WERI-Rb-1 (cell line): ENCODE data around the gene PDE4B.

Experiments used
- DNase-seq: peaks from one replicate; pipeline ENCODE4 v3.0.0-alpha.2; 2020
- H3K27ac ChIP-seq: fragments of 250-450 bp; sonication (Bioruptor Pico); 2 replicates; pipeline ENCODE4 v1.5.1; 2020; ENCODE audit warnings: mild to moderate bottlenecking, moderate library complexity
- H3K27me3 ChIP-seq: fragments of 250-450 bp; sonication (Bioruptor Pico); 2 replicates; pipeline ENCODE4 v1.5.1; 2021; ENCODE audit warnings: mild to moderate bottlenecking, low read depth, moderate library complexity; ENCODE audit not compliant: insufficient read depth, severe bottlenecking
- H3K36me3 ChIP-seq: fragments of 250-450 bp; sonication (Bioruptor Pico); 2 replicates; pipeline ENCODE4 v1.5.1; 2020; ENCODE audit warnings: mild to moderate bottlenecking, moderate library complexity
- H3K4me3 ChIP-seq: 2 replicates; pipeline ENCODE4 v1.5.1; 2011; ENCODE audit warnings: low read depth, mild to moderate bottlenecking, control low read depth, low read length
- H3K9me3 ChIP-seq: fragments of 250-450 bp; sonication (Bioruptor Pico); 2 replicates; pipeline ENCODE4 v1.5.1; 2021; ENCODE audit warnings: mild to moderate bottlenecking, moderate library complexity; ENCODE audit not compliant: severe bottlenecking
- TF ChIP-seq, protein P1 (sequence below): IDR thresholded peaks from 2 replicates; pipeline ENCODE4 v1.5.1; 2011; ENCODE audit warnings: low read depth, mild to moderate bottlenecking, control low read depth, inconsistent platforms, low read length

PDE4B gene

DNA sequence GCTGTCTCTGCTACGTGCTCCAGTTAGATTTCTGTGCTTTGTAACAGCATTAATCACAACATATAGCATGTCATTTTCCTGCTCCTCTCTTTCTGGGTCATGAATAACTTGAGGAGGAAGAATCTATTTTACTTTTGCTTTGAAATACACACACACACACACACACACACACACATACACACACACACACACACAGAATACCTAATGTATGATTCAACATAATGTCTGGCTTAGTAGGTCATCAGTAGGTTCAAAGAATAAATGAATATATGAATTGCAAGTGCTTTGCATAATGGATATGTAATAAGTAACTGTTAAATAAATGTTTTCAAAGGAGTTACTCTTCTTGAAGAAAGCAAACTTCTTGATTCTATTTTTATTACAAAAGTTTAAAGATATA, 249.0 kb downstream of the PDE4B start:
- TF ChIP-seq, protein P1, sequence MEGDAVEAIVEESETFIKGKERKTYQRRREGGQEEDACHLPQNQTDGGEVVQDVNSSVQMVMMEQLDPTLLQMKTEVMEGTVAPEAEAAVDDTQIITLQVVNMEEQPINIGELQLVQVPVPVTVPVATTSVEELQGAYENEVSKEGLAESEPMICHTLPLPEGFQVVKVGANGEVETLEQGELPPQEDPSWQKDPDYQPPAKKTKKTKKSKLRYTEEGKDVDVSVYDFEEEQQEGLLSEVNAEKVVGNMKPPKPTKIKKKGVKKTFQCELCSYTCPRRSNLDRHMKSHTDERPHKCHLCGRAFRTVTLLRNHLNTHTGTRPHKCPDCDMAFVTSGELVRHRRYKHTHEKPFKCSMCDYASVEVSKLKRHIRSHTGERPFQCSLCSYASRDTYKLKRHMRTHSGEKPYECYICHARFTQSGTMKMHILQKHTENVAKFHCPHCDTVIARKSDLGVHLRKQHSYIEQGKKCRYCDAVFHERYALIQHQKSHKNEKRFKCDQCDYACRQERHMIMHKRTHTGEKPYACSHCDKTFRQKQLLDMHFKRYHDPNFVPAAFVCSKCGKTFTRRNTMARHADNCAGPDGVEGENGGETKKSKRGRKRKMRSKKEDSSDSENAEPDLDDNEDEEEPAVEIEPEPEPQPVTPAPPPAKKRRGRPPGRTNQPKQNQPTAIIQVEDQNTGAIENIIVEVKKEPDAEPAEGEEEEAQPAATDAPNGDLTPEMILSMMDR: no peak
- Histone ChIP-seq H3K27me3 (no peaks in the 10 kb centered on the region), H3K27ac (no peak overlapping the region), H3K36me3 (no peaks in the 10 kb centered on the region), H3K4me3 (no peak overlapping the region), H3K9me3 (no peaks in the 10 kb centered on the region)
- no peak for DNase-seq

DNA sequence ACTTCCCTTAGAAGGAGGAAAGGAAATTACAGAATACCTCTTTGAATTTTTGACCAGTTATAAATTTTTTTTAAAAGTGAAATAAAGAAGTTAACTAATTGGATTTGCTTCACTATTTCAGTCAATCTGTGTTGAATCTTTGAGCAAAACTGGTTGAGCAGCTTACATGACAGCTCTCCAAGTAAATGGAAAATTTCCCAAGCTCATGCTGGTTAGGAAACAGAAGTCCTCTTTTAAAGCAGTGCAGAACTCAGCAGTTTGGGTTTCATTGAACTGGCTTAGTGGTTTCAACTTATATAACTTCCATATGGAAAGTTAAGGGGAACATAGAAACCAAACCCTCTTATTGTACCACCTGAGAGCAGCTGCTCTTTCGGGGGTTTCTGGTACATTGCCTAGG, 250.5 kb downstream of the PDE4B start:
- no peaks in the 10 kb centered on the region for H3K9me3 ChIP-seq
- H3K4me3 ChIP-seq: no peak overlapping the region
- TF ChIP-seq, protein P1: no peak

DNA sequence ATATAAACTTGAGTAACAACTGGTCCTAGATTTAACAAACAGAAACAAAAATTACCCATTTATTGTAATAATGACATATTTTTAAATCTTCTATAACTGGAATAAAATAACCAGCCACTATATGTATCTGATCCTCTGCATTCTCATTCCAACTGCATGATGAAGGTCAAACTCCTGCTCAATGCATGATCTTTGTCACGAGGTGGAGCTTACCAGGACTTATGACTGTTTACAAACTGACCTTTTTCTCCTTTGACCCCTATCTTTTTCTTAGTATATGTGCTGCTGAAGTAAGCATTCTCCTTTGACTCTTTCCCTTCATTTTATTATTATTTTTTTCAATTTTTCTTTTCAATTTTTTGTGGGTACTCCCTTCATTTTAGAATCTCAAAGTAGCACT, 252.2 kb downstream of the PDE4B start:
- Histone ChIP-seq H3K27me3 (no peaks in the 10 kb centered on the region), H3K9me3 (no peaks in the 10 kb centered on the region), H3K4me3 (no peak overlapping the region), H3K36me3 (no peaks in the 10 kb centered on the region), H3K27ac (no peak overlapping the region)
- no peak for DNase-seq
- TF ChIP-seq, protein P1: no peak

More for the DNA sequence above, 250.5 kb downstream of the PDE4B start:
- no peak for DNase-seq
- H3K36me3 ChIP-seq: no peaks in the 10 kb centered on the region
- H3K27me3 ChIP-seq: no peaks in the 10 kb centered on the region
- H3K27ac ChIP-seq: no peak overlapping the region

DNA sequence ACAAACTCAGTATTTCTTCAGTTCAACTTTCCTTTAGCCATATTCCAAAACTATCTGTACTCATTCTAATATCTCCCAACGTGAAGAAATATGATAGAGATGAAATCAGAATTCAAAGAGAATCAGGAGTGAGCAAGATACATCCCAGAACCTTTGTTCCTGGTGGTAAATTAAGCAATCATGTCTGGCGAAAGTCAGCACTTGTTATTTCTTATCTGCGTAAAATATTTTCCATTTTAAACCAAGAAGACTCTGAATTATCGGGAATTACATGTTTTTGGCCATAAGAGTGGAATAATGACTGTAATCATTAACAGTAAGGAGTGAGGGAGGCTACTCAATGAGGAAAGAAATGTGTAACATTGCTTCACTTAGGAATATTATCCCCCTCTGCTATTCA, 253.7 kb downstream of the PDE4B start:
- no peaks in the 10 kb centered on the region for H3K36me3 ChIP-seq

DNA sequence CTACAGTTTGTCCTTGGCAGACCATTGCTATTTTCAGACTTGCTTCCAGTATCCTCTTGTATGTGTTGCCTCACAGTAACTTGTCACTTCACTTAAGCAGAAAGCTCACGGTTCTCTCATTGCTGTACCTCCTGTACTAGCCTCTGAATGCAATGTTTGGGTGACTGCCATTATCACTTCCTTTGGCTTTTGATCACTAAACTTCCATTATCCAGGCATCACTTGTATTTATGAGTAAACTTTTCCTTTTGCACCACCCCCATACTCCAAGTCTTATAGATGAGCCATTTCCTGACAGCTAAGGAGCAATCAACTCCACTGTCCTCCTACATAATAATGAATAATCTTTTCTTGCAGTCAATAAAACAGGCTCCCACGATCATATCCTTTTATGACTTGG, 255.3 kb downstream of the PDE4B start:
- H3K4me3 ChIP-seq: no peak overlapping the region
- H3K27ac ChIP-seq: no peak overlapping the region
- TF ChIP-seq, protein P1: no peak
- H3K9me3 ChIP-seq: no peaks in the 10 kb centered on the region
- no peaks in the 10 kb centered on the region for H3K27me3 ChIP-seq
- H3K36me3 ChIP-seq: no peaks in the 10 kb centered on the region
- DNase-seq: no peak

More for the DNA sequence above, 253.7 kb downstream of the PDE4B start:
- H3K27ac ChIP-seq: no peak overlapping the region
- DNase-seq: no peak
- H3K9me3 ChIP-seq: no peaks in the 10 kb centered on the region
- no peak overlapping the region for H3K4me3 ChIP-seq
- TF ChIP-seq, protein P1: no peak
- no peaks in the 10 kb centered on the region for H3K27me3 ChIP-seq

DNA sequence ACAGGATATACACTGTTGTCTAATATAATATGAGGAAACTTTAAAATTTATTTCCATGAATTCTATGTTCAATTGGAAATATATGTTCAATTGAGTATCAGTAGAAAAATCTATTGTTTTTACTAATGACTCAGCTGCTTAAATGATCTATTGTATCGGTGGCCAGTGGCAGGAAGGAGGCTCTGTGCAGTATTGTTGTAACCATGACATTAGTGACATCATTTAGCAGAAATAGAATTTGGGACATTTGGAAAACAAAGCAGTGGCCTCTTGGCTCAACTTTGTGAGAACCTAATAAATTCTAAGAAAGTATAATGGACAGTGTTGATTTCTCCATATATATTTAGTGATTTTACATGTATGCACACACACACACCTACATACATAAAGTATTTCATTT, 257.4 kb downstream of the PDE4B start:
- no peaks in the 10 kb centered on the region for H3K36me3 ChIP-seq
- H3K27me3 ChIP-seq: no peaks in the 10 kb centered on the region
- no peaks in the 10 kb centered on the region for H3K9me3 ChIP-seq
- TF ChIP-seq, protein P1: no peak
- H3K27ac ChIP-seq: no peak overlapping the region
- DNase-seq: no peak
- no peak overlapping the region for H3K4me3 ChIP-seq
